Mesothelial cell of epicardium (in vitro differentiated cells): ENCODE measurements around the gene ANGPTL4. TPM values are rescaled to one million over a fixed set of nuclear protein-coding genes. Genes with fewer than 3 reads are reported as not detected.
"Not testable (repeated sequence)": the region's sequence is repeated elsewhere in the genome, so short reads cannot be mapped to it uniquely, and the experiment has no call there.

Source experiments
- DNase-seq, 2 experiments: peaks; one replicate each; pipeline ENCODE4 v3.0.0; 2021; ENCODE audit warnings: low spot score in 2 of 2; ENCODE audit not compliant: unreplicated experiment in 2 of 2
- H3K27ac Mint-ChIP-seq: 2 replicates; pipeline ENCODE4 v1.8.0; 2021; ENCODE audit warnings: mixed read lengths
- H3K27me3 Mint-ChIP-seq: 2 replicates; pipeline ENCODE4 v1.8.0; 2021; ENCODE audit warnings: low read depth, mixed read lengths
- H3K36me3 Mint-ChIP-seq: 2 replicates; pipeline ENCODE4 v1.8.0; 2021; ENCODE audit warnings: mixed read lengths
- H3K4me1 Mint-ChIP-seq: 2 replicates; pipeline ENCODE4 v1.8.0; 2021; ENCODE audit warnings: mixed read lengths
- H3K4me3 Mint-ChIP-seq: 2 replicates; pipeline ENCODE4 v1.8.0; 2021; ENCODE audit warnings: mild to moderate bottlenecking, moderate library complexity, mixed read lengths
- H3K9me3 Mint-ChIP-seq: 2 replicates; pipeline ENCODE4 v1.8.0; 2021; ENCODE audit warnings: mixed read lengths
- total RNA-seq: library from RNA; stranded (reverse); gene quantifications from 3 replicates; pipeline ENCODE4 v1.2.1, GENCODE V29; 2021
- TF ChIP-seq, protein P1 (sequence below): fragments of 200-600 bp; sonication (generic); IDR thresholded peaks from one replicate; pipeline ENCODE4 v1.5.0; 2021; ENCODE audit warnings: antibody characterized with exemption; ENCODE audit not compliant: unreplicated experiment

ANGPTL4 gene
- total RNA-seq, 1 donor from 2014 or later, result 3.7 TPM

DNA sequence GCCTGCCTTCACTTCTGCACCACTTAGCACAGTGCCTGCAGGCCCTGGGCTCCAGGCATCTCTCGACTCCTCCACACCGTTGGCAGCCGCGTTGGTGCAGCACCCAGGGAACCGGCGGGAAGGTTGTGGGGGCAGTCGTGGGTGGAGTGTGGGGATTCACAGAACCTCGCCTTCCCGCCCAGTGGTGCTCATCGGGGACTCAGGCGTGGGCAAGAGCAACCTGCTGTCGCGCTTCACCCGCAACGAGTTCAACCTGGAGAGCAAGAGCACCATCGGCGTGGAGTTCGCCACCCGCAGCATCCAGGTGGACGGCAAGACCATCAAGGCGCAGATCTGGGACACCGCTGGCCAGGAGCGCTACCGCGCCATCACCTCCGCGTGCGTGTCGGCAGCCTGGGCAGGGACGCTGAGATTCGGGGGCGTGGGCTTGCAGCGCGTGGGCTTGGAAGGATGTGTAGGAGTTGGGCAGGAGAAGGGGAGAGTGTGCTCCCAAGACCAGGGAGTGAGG, 35.8 kb downstream of the ANGPTL4 start:
- no peaks in the 10 kb centered on the region for H3K9me3 Mint-ChIP-seq
- no peak for DNase-seq
- TF ChIP-seq, protein P1, sequence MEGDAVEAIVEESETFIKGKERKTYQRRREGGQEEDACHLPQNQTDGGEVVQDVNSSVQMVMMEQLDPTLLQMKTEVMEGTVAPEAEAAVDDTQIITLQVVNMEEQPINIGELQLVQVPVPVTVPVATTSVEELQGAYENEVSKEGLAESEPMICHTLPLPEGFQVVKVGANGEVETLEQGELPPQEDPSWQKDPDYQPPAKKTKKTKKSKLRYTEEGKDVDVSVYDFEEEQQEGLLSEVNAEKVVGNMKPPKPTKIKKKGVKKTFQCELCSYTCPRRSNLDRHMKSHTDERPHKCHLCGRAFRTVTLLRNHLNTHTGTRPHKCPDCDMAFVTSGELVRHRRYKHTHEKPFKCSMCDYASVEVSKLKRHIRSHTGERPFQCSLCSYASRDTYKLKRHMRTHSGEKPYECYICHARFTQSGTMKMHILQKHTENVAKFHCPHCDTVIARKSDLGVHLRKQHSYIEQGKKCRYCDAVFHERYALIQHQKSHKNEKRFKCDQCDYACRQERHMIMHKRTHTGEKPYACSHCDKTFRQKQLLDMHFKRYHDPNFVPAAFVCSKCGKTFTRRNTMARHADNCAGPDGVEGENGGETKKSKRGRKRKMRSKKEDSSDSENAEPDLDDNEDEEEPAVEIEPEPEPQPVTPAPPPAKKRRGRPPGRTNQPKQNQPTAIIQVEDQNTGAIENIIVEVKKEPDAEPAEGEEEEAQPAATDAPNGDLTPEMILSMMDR, result no peak
- H3K4me3 Mint-ChIP-seq, result no peak overlapping the region
- no peak overlapping the region for H3K27ac Mint-ChIP-seq
- peaks cover 21% of the 10 kb centered on the region for H3K4me1 Mint-ChIP-seq
- peaks cover 15% of the 10 kb centered on the region for H3K36me3 Mint-ChIP-seq
- no peaks in the 10 kb centered on the region for H3K27me3 Mint-ChIP-seq

DNA sequence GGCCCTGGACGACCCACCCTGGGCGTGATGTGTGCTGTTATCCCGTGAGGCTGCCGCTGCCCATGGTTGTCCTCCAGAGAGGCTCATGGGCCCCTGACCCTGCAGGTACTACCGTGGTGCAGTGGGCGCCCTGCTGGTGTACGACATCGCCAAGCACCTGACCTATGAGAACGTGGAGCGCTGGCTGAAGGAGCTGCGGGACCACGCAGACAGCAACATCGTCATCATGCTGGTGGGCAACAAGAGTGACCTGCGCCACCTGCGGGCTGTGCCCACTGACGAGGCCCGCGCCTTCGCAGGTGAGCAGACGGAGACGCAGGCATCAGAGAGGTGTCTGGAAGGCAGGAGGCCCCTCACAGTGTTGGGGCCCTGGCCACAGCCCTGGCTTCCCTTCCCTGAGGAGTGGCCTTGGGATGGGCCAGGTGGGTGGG, 38.0 kb downstream of the ANGPTL4 start:
- no peaks in the 10 kb centered on the region for H3K27me3 Mint-ChIP-seq
- DNase-seq, result no peak
- TF ChIP-seq, protein P1, result no peak
- H3K9me3 Mint-ChIP-seq, result no peaks in the 10 kb centered on the region
- no peak overlapping the region for H3K4me3 Mint-ChIP-seq
- peak overlapping the region; percentile 12 for H3K27ac Mint-ChIP-seq
- H3K4me1 Mint-ChIP-seq, result peaks cover 14% of the 10 kb centered on the region
- peaks cover 19% of the 10 kb centered on the region for H3K36me3 Mint-ChIP-seq

DNA sequence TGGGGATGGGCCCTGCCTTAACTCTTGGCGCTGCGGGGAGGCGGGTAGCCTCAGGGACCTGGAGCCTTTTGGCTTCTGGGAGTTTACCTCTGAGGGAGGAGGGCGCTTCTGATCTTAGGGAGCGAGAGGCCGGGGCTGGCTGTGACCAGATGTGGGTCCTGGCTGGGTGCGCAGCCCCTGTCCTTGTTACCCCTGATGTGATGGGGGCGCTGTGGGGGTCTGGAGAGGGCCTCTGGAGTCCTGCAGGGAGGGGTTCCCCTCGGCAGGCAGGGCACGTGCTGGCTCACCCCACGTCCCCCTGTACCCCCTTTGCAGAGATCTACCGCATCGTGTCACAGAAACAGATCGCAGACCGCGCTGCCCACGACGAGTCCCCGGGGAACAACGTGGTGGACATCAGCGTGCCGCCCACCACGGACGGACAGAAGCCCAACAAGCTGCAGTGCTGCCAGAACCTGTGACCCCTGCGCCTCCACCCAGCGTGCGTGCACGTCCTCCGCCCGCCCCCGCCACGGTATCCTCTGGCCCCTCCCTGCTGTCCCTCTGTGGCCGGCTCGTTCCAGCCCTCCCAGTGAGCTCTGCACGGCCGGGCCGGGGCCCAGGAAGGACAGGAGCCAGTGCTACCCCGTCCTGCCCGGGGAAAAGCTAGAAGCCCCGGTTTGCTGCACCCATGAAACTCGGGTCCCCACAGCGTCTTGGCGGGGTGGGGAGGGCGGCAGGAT, 39.3 kb downstream of the ANGPTL4 start:
- peaks cover 19% of the 10 kb centered on the region for H3K36me3 Mint-ChIP-seq
- H3K9me3 Mint-ChIP-seq, result no peaks in the 10 kb centered on the region
- H3K4me3 Mint-ChIP-seq, result no peak overlapping the region
- no peaks in the 10 kb centered on the region for H3K27me3 Mint-ChIP-seq
- peaks cover 3% of the 10 kb centered on the region for H3K4me1 Mint-ChIP-seq
- H3K27ac Mint-ChIP-seq, result no peak overlapping the region
- DNase-seq, result no peak
- TF ChIP-seq, protein P1, result no peak

DNA sequence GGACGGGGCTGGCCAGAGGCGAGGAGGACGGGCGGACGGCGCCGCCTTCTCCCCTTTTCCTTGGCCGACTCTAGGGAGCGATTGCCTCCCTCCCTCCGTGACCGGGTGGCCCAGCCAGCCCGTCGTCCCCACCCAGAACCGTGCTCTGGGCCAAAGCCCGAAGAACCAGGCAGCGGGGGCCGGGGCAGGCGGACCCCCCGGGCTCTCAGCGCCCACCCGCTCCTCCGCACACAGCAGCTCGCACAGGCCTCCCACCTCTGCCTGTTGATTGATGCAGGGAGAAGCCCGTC, 39.8 kb downstream of the ANGPTL4 start:
- Mint-ChIP-seq H3K4me1 (no peaks in the 10 kb centered on the region), H3K27me3 (no peaks in the 10 kb centered on the region), H3K9me3 (no peaks in the 10 kb centered on the region), H3K36me3 (peaks cover 19% of the 10 kb centered on the region), H3K27ac (no peak overlapping the region), H3K4me3 (no peak overlapping the region)
- TF ChIP-seq, protein P1, result no peak
- DNase-seq, result no peak

DNA sequence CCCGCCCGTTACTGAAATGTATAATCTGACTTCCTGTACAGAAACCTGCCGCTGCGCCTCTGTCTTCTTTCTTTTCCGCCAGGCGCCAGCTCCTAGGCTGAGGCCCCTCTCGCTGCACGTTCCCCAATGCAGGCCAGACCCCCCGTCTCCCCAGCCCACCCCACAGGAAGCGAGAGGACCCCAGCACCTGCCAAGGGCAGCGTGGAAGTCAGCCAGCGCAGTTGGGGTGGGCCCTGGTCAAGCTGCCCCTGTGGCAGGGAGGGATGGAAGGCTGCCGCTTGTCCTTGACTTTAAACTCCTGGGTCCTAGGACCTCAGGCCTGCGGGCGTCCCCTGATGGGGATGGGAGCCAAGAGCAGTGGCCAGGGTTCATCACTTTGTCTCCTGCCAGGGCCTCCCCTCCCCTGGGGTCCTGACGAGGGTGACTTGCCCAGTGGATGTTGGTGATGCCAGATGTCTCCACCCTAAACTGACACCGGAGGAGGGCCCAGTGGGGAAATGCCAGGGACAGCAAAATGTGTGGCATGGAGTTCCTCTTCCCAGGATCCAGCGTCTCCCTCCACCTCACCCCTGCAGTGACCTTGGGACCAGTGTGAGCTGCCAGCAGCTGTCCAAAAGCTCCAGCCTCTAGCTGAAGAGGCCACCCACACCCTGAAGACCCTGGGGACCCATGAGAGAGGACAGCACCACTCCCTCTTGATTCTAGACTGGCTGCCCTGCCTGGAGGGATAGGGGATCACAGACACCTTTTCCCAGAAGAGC, 40.6 kb downstream of the ANGPTL4 start:
- no peaks in the 10 kb centered on the region for H3K4me1 Mint-ChIP-seq
- H3K27me3 Mint-ChIP-seq, result no peaks in the 10 kb centered on the region
- DNase-seq, result no peak
- no peaks in the 10 kb centered on the region for H3K9me3 Mint-ChIP-seq
- H3K36me3 Mint-ChIP-seq, result peaks cover 18% of the 10 kb centered on the region
- H3K27ac Mint-ChIP-seq, result no peak overlapping the region
- TF ChIP-seq, protein P1, result no peak
- H3K4me3 Mint-ChIP-seq, result no peak overlapping the region

DNA sequence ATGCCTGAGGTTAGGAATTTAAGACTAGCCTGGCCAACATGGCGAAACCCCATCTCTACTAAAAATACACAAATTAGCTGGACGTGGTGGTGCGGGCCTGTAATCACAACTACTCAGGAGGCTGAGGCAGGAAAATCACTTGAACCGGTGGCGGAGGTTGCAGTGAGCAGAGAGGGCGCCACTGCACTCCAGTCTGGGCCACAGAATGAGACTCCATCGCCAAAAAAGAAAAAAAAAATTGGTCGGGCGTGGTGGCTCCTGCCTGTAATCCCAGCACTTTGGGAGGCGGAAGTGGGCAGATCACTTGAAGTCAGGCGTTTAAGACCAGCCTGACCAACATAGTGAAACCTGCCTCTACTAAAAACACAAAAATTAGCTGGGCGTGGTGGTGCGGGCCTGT, 46.8 kb downstream of the ANGPTL4 start:
- not testable (repeated sequence) for H3K27me3 Mint-ChIP-seq

More for the DNA sequence above, 46.8 kb downstream of the ANGPTL4 start:
- not testable (repeated sequence) for H3K4me1 Mint-ChIP-seq, H3K4me3 Mint-ChIP-seq, H3K27ac Mint-ChIP-seq, DNase-seq, H3K9me3 Mint-ChIP-seq, H3K36me3 Mint-ChIP-seq
